Nephron (organoid): ENCODE results near the gene INAFM2.

Experiments
- H3K27ac Mint-ChIP-seq, 3 experiments: 2 replicates each; pipeline ENCODE4 v1.8.0; 2020; ENCODE audit warnings: mixed read lengths in 3 of 3, mild to moderate bottlenecking in 2 of 3, moderate library complexity in 1 of 3
- H3K27me3 Mint-ChIP-seq: 2 replicates; pipeline ENCODE4 v1.8.0; 2021; ENCODE audit warnings: low read depth, mild to moderate bottlenecking, moderate library complexity, mixed read lengths
- H3K36me3 Mint-ChIP-seq: 2 replicates; pipeline ENCODE4 v1.8.0; 2020; ENCODE audit warnings: low read depth, mixed read lengths
- H3K4me1 Mint-ChIP-seq: 2 replicates; pipeline ENCODE4 v1.8.0; 2020; ENCODE audit warnings: mixed read lengths
- H3K4me3 Mint-ChIP-seq, 3 experiments: 2 replicates each; pipeline ENCODE4 v1.8.0; 2020; ENCODE audit warnings: mild to moderate bottlenecking in 3 of 3, mixed read lengths in 3 of 3, moderate library complexity in 2 of 3
- H3K9me3 Mint-ChIP-seq: 2 replicates; pipeline ENCODE4 v1.8.0; 2020; ENCODE audit warnings: mixed read lengths
- TF ChIP-seq, protein P1 (sequence below), 3 experiments: fragments of 200-600 bp; sonication (generic); IDR thresholded peaks; one replicate each; pipeline ENCODE4 v1.5.0; 2021; ENCODE audit warnings: antibody characterized with exemption in 3 of 3; ENCODE audit not compliant: unreplicated experiment in 3 of 3

INAFM2 gene

DNA sequence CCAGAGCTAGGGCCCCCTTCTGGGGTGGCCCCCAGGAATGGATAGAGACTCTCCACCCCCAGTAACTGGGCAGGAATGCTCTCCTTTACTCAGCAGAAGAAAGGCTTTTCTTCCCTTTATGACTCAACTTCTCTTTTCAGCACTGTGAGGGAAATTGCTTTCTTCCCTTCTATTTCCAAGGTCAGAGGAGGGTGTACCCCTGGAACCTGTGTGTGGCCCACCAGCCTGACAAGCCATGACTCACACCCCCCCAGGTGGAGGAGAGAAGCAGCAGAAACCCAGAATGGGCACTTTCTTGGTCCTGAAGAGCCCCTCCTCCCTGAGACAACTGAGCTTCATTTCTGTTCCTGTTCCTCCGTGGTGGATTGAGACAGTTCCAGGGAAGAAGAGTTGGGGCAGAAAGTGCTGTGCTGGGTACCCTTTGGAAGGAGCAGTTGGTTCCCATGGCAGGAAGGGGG is 37.9 kb upstream of the INAFM2 start:
- Mint-ChIP-seq H3K36me3 (no peaks in the 10 kb centered on the region), H3K4me1 (peaks cover 36% of the 10 kb centered on the region), H3K27me3 (peaks cover 86% of the 10 kb centered on the region), H3K9me3 (no peaks in the 10 kb centered on the region), H3K4me3 (no peak overlapping the region), H3K27ac (peak overlapping the region in 1 of 3 experiments; percentile 71)
- TF ChIP-seq, protein P1, sequence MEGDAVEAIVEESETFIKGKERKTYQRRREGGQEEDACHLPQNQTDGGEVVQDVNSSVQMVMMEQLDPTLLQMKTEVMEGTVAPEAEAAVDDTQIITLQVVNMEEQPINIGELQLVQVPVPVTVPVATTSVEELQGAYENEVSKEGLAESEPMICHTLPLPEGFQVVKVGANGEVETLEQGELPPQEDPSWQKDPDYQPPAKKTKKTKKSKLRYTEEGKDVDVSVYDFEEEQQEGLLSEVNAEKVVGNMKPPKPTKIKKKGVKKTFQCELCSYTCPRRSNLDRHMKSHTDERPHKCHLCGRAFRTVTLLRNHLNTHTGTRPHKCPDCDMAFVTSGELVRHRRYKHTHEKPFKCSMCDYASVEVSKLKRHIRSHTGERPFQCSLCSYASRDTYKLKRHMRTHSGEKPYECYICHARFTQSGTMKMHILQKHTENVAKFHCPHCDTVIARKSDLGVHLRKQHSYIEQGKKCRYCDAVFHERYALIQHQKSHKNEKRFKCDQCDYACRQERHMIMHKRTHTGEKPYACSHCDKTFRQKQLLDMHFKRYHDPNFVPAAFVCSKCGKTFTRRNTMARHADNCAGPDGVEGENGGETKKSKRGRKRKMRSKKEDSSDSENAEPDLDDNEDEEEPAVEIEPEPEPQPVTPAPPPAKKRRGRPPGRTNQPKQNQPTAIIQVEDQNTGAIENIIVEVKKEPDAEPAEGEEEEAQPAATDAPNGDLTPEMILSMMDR (IDR thresholded peaks at IDR 0.05; ENCODE audit: unreplicated experiment in 3 of 3) = no peak

DNA sequence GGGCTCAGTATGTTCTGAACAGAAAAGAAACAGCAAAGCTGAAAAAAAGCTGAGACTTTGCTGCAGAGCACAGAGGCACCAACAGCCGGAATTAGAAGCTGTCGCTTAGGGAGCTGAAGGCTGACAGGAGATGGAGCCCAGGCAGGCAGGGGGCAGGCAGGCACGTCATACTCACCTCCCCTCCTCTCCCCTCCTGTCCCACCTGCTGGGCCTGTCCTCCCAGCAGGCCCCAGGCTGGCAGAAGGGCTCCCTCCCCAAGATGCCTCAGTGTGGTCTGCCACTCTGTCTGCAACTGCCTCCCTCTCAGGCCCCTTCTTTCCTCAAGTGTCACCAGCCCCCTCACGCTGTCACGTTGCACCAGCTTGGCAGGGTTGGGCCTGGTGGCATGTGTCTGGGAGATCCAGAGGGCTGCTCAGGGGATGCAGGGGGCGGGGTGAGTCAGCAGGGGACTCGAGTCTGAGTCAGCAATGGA is 37.4 kb upstream of the INAFM2 start:
- Mint-ChIP-seq H3K27ac (no peak overlapping the region), H3K27me3 (peaks cover 82% of the 10 kb centered on the region), H3K9me3 (no peaks in the 10 kb centered on the region), H3K4me1 (peaks cover 35% of the 10 kb centered on the region), H3K36me3 (no peaks in the 10 kb centered on the region), H3K4me3 (no peak overlapping the region)
- TF ChIP-seq, protein P1 (IDR thresholded peaks at IDR 0.05; ENCODE audit: unreplicated experiment in 3 of 3) = no peak

DNA sequence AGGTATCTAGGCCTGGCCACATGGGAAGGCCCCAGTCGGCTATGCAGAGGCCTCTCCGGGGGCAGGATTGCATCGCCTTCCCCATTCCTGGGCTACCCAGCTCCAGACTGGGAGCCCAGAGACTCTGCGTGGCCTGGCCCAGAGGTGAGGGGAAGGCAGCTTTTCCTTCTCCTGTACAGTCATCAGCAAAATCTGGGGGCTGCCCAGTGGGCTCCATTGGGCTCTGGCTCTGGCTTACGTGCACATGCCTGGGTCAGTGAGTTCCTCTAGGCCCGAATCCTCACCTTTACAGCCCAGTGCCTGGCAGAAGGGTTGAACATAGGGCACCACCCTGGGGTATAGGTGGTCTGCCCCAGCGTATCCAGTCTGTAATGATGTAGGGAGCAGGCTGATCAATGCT is 36.7 kb upstream of the INAFM2 start:
- no peak overlapping the region for H3K4me3 Mint-ChIP-seq
- no peak overlapping the region for H3K27ac Mint-ChIP-seq
- H3K9me3 Mint-ChIP-seq = no peaks in the 10 kb centered on the region
- no peaks in the 10 kb centered on the region for H3K36me3 Mint-ChIP-seq
- peaks cover 35% of the 10 kb centered on the region for H3K4me1 Mint-ChIP-seq
- TF ChIP-seq, protein P1 (IDR thresholded peaks at IDR 0.05; ENCODE audit: unreplicated experiment in 3 of 3) = no peak
- peaks cover 79% of the 10 kb centered on the region for H3K27me3 Mint-ChIP-seq

DNA sequence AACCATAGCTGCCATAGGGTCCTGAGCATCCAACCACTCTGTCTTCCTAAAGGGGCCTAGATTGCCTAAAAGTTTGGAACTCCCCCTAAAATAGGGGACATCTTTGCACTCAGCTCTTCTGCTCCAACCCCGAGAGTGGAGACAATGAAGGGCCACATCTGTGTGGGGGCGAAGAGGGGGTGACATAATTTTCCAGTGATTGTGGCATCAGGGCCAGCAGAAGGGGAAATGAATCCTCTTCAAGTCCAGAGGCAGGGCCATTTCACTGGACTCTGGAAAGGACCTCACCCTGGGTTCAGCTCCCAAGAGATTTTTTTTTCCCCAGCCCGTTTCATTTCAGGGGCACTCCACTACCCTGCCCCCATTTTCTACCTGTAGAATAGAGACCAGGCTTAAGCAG is 36.0 kb upstream of the INAFM2 start:
- H3K4me1 Mint-ChIP-seq = peaks cover 35% of the 10 kb centered on the region
- no peak overlapping the region for H3K27ac Mint-ChIP-seq
- H3K36me3 Mint-ChIP-seq = no peaks in the 10 kb centered on the region
- TF ChIP-seq, protein P1 (IDR thresholded peaks at IDR 0.05; ENCODE audit: unreplicated experiment in 3 of 3) = no peak
- peaks cover 81% of the 10 kb centered on the region for H3K27me3 Mint-ChIP-seq
- H3K4me3 Mint-ChIP-seq = no peak overlapping the region
- no peaks in the 10 kb centered on the region for H3K9me3 Mint-ChIP-seq

DNA sequence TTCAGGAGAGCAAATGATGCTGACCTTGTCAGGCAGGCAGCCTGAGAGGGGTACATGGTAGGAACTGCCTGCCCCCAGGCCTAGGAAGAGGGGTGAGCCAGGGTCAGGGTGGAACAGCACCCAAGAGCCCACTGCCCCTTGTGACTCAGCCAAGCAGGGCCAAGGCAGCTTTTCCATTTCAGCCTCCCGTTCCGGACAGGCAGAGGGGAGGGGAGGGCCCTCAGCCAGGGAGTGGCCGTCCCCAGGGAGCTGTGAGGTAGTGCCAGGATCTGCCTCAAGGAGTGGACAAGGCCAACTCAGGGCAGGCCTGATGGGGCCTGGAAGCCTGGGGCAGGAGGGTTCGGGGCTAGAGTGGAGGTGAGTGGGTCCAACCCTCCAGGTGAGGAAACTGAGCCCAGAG is 35.5 kb upstream of the INAFM2 start:
- H3K9me3 Mint-ChIP-seq = no peaks in the 10 kb centered on the region
- no peak overlapping the region for H3K4me3 Mint-ChIP-seq
- peaks cover 81% of the 10 kb centered on the region for H3K27me3 Mint-ChIP-seq
- no peak overlapping the region for H3K27ac Mint-ChIP-seq
- H3K36me3 Mint-ChIP-seq = no peaks in the 10 kb centered on the region
- H3K4me1 Mint-ChIP-seq = peaks cover 35% of the 10 kb centered on the region
- TF ChIP-seq, protein P1 (IDR thresholded peaks at IDR 0.05; ENCODE audit: unreplicated experiment in 3 of 3) = no peak

GRCh38 chr15:40289140-40289775 is 34.2 kb upstream of the INAFM2 start:
- H3K4me3 Mint-ChIP-seq = peak overlapping the region in 2 of 3 experiments; percentile 44 to 59
- H3K27me3 Mint-ChIP-seq = peaks cover 77% of the 10 kb centered on the region
- peaks cover 29% of the 10 kb centered on the region for H3K4me1 Mint-ChIP-seq
- H3K9me3 Mint-ChIP-seq = no peaks in the 10 kb centered on the region
- no peaks in the 10 kb centered on the region for H3K36me3 Mint-ChIP-seq
- H3K27ac Mint-ChIP-seq = no peak overlapping the region
- TF ChIP-seq, protein P1 (IDR thresholded peaks at IDR 0.05; ENCODE audit: unreplicated experiment in 3 of 3) = no peak
